Measurements from ENCODE around the gene DEPDC1B.
"Not testable (repeated sequence)": the region's sequence is repeated elsewhere in the genome, so short reads cannot be mapped to it uniquely, and the experiment has no call there.

DEPDC1B gene

GRCh38 chr5:60699288-60699608 is 718 bp downstream of the DEPDC1B start:
- Histone ChIP-seq H3K36me3 (ENCODE audit: control insufficient read depth, insufficient read depth, low read length) (peaks cover 4% of the 10 kb centered on the region), H3K27ac (ENCODE audit: insufficient read depth, low read depth, low read length, poor library complexity, severe bottlenecking) (peak overlapping the region; percentile 99), H3K9me3 (ENCODE audit: control insufficient read depth, low read length) (no peaks in the 10 kb centered on the region), H3K4me3 (ENCODE audit: insufficient read depth, low read depth, low read length) (peak overlapping the region; percentile 70), H3K27me3 (ENCODE audit: control insufficient read depth, insufficient read depth, low read length, poor library complexity, severe bottlenecking) (no peaks in the 10 kb centered on the region), H3K4me1 (ENCODE audit: control insufficient read depth, insufficient read depth, low read length) (peaks cover 7% of the 10 kb centered on the region)
- 0 to 1% methylated on average over 9 of the region's 9 CpGs for WGBS, 2 experiments

- Histone ChIP-seq H3K4me1 (ENCODE audit: control insufficient read depth, insufficient read depth, low read length) (peaks cover 7% of the 10 kb centered on the region), H3K36me3 (ENCODE audit: control insufficient read depth, insufficient read depth, low read length) (peaks cover 4% of the 10 kb centered on the region), H3K27me3 (ENCODE audit: control insufficient read depth, insufficient read depth, low read length, poor library complexity, severe bottlenecking) (no peaks in the 10 kb centered on the region), H3K27ac (ENCODE audit: insufficient read depth, low read depth, low read length, poor library complexity, severe bottlenecking) (no peak overlapping the region), H3K9me3 (ENCODE audit: control insufficient read depth, low read length) (no peaks in the 10 kb centered on the region), H3K4me3 (ENCODE audit: insufficient read depth, low read depth, low read length) (peak overlapping the region; percentile 7)
- 90 to 92% methylated on average over 7 of the region's 7 CpGs for WGBS, 2 experiments
These were observed 1.6 kb downstream of the DEPDC1B start for GRCh38 chr5:60698336-60698735.

- WGBS, 2 experiments = 97% methylated on average over 2 to 4 of the region's 4 CpGs
- Histone ChIP-seq H3K4me1 (ENCODE audit: control insufficient read depth, insufficient read depth, low read length) (no peaks in the 10 kb centered on the region), H3K27ac (ENCODE audit: insufficient read depth, low read depth, low read length, poor library complexity, severe bottlenecking) (no peak overlapping the region), H3K27me3 (ENCODE audit: control insufficient read depth, insufficient read depth, low read length, poor library complexity, severe bottlenecking) (no peaks in the 10 kb centered on the region), H3K9me3 (ENCODE audit: control insufficient read depth, low read length) (no peaks in the 10 kb centered on the region), H3K36me3 (ENCODE audit: control insufficient read depth, insufficient read depth, low read length) (peaks cover 3% of the 10 kb centered on the region), H3K4me3 (ENCODE audit: insufficient read depth, low read depth, low read length) (no peak overlapping the region)
These were observed 9.6 kb downstream of the DEPDC1B start for GRCh38 chr5:60690326-60690725.

GRCh38 chr5:60688980-60689379 is 11.0 kb downstream of the DEPDC1B start:
- no peak overlapping the region for H3K4me3 ChIP-seq (ENCODE audit: insufficient read depth, low read depth, low read length)
- H3K27ac ChIP-seq (ENCODE audit: insufficient read depth, low read depth, low read length, poor library complexity, severe bottlenecking) = no peak overlapping the region
- no peaks in the 10 kb centered on the region for H3K4me1 ChIP-seq (ENCODE audit: control insufficient read depth, insufficient read depth, low read length)
- WGBS, 2 experiments = 88 to 92% methylated on average over 1 of the region's 1 CpG
- H3K36me3 ChIP-seq (ENCODE audit: control insufficient read depth, insufficient read depth, low read length) = no peaks in the 10 kb centered on the region
- no peaks in the 10 kb centered on the region for H3K27me3 ChIP-seq (ENCODE audit: control insufficient read depth, insufficient read depth, low read length, poor library complexity, severe bottlenecking)
- no peaks in the 10 kb centered on the region for H3K9me3 ChIP-seq (ENCODE audit: control insufficient read depth, low read length)

- H3K36me3 ChIP-seq (ENCODE audit: control insufficient read depth, insufficient read depth, low read length) = no peaks in the 10 kb centered on the region
- H3K9me3 ChIP-seq (ENCODE audit: control insufficient read depth, low read length) = no peaks in the 10 kb centered on the region
- no peak overlapping the region for H3K27ac ChIP-seq (ENCODE audit: insufficient read depth, low read depth, low read length, poor library complexity, severe bottlenecking)
- 90 to 92% methylated on average over 3 of the region's 3 CpGs for WGBS, 2 experiments
- no peaks in the 10 kb centered on the region for H3K4me1 ChIP-seq (ENCODE audit: control insufficient read depth, insufficient read depth, low read length)
- no peaks in the 10 kb centered on the region for H3K27me3 ChIP-seq (ENCODE audit: control insufficient read depth, insufficient read depth, low read length, poor library complexity, severe bottlenecking)
- no peak overlapping the region for H3K4me3 ChIP-seq (ENCODE audit: insufficient read depth, low read depth, low read length)
These were observed 11.8 kb downstream of the DEPDC1B start for GRCh38 chr5:60687927-60688720.

- no peak overlapping the region for H3K27ac ChIP-seq (ENCODE audit: insufficient read depth, low read depth, low read length, poor library complexity, severe bottlenecking)
- no peaks in the 10 kb centered on the region for H3K4me1 ChIP-seq (ENCODE audit: control insufficient read depth, insufficient read depth, low read length)
- WGBS, 2 experiments = 95 to 96% methylated on average over 4 of the region's 4 CpGs
- H3K4me3 ChIP-seq (ENCODE audit: insufficient read depth, low read depth, low read length) = no peak overlapping the region
- H3K27me3 ChIP-seq (ENCODE audit: control insufficient read depth, insufficient read depth, low read length, poor library complexity, severe bottlenecking) = no peaks in the 10 kb centered on the region
- H3K9me3 ChIP-seq (ENCODE audit: control insufficient read depth, low read length) = no peaks in the 10 kb centered on the region
- H3K36me3 ChIP-seq (ENCODE audit: control insufficient read depth, insufficient read depth, low read length) = no peaks in the 10 kb centered on the region
These were observed 13.8 kb downstream of the DEPDC1B start for GRCh38 chr5:60686157-60686556.

- no peak overlapping the region for H3K4me3 ChIP-seq (ENCODE audit: insufficient read depth, low read depth, low read length)
- no peaks in the 10 kb centered on the region for H3K4me1 ChIP-seq (ENCODE audit: control insufficient read depth, insufficient read depth, low read length)
- H3K27me3 ChIP-seq (ENCODE audit: control insufficient read depth, insufficient read depth, low read length, poor library complexity, severe bottlenecking) = no peaks in the 10 kb centered on the region
- H3K27ac ChIP-seq (ENCODE audit: insufficient read depth, low read depth, low read length, poor library complexity, severe bottlenecking) = no peak overlapping the region
- WGBS, 2 experiments = 94 to 97% methylated on average over 2 of the region's 2 CpGs
- no peaks in the 10 kb centered on the region for H3K9me3 ChIP-seq (ENCODE audit: control insufficient read depth, low read length)
- H3K36me3 ChIP-seq (ENCODE audit: control insufficient read depth, insufficient read depth, low read length) = no peaks in the 10 kb centered on the region
These were observed 14.3 kb downstream of the DEPDC1B start for GRCh38 chr5:60685700-60686099.

- no peaks in the 10 kb centered on the region for H3K36me3 ChIP-seq (ENCODE audit: control insufficient read depth, insufficient read depth, low read length)
- WGBS, 2 experiments = 94 to 97% methylated on average over 5 to 6 of the region's 6 CpGs
These were observed 14.9 kb downstream of the DEPDC1B start for GRCh38 chr5:60685028-60685427.

GRCh38 chr5:60682007-60682406 is 18.0 kb downstream of the DEPDC1B start:
- H3K4me1 ChIP-seq (ENCODE audit: control insufficient read depth, insufficient read depth, low read length); H3K27me3 ChIP-seq (ENCODE audit: control insufficient read depth, insufficient read depth, low read length, poor library complexity, severe bottlenecking); H3K4me3 ChIP-seq (ENCODE audit: insufficient read depth, low read depth, low read length); H3K9me3 ChIP-seq (ENCODE audit: control insufficient read depth, low read length); H3K36me3 ChIP-seq (ENCODE audit: control insufficient read depth, insufficient read depth, low read length); H3K27ac ChIP-seq (ENCODE audit: insufficient read depth, low read depth, low read length, poor library complexity, severe bottlenecking): not testable (repeated sequence)
- whole genome bisulfite sequencing, 2 experiments = 90% methylated on average over 5 of the region's 5 CpGs

More at GRCh38 chr5:60685028-60685427, 14.9 kb downstream of the DEPDC1B start:
- no peaks in the 10 kb centered on the region for H3K27me3 ChIP-seq (ENCODE audit: control insufficient read depth, insufficient read depth, low read length, poor library complexity, severe bottlenecking)
- H3K4me3 ChIP-seq (ENCODE audit: insufficient read depth, low read depth, low read length) = no peak overlapping the region
- no peaks in the 10 kb centered on the region for H3K9me3 ChIP-seq (ENCODE audit: control insufficient read depth, low read length)
- H3K4me1 ChIP-seq (ENCODE audit: control insufficient read depth, insufficient read depth, low read length) = no peaks in the 10 kb centered on the region
- H3K27ac ChIP-seq (ENCODE audit: insufficient read depth, low read depth, low read length, poor library complexity, severe bottlenecking) = no peak overlapping the region

GRCh38 chr5:60679816-60680215 is 20.1 kb downstream of the DEPDC1B start:
- Histone ChIP-seq H3K36me3 (ENCODE audit: control insufficient read depth, insufficient read depth, low read length) (no peaks in the 10 kb centered on the region), H3K27ac (ENCODE audit: insufficient read depth, low read depth, low read length, poor library complexity, severe bottlenecking) (no peak overlapping the region), H3K9me3 (ENCODE audit: control insufficient read depth, low read length) (no peaks in the 10 kb centered on the region), H3K4me1 (ENCODE audit: control insufficient read depth, insufficient read depth, low read length) (no peaks in the 10 kb centered on the region), H3K4me3 (ENCODE audit: insufficient read depth, low read depth, low read length) (no peak overlapping the region), H3K27me3 (ENCODE audit: control insufficient read depth, insufficient read depth, low read length, poor library complexity, severe bottlenecking) (no peaks in the 10 kb centered on the region)
- WGBS, 2 experiments = 100% methylated on average over 2 of the region's 2 CpGs; no CpG with 5 or more reads in 1 of the 2 experiments
